Measurements from ENCODE around the gene TFDP2. TPM values are rescaled to one million over a fixed set of nuclear protein-coding genes. Genes with fewer than 3 reads are reported as not detected.
A peak's percentile ranks its signal among the peaks of the same experiment; 100 is the strongest.

Gene TFDP2
- total RNA-seq, 2 donors from 2014 or later, result 62.7 to 76.4 TPM

- Histone ChIP-seq H3K4me1 (ENCODE audit: control insufficient read depth, insufficient read depth, low read length) (no peaks in the 10 kb centered on the region), H3K9me3 (ENCODE audit: control insufficient read depth, low read length) (no peaks in the 10 kb centered on the region), H3K36me3 (ENCODE audit: control insufficient read depth, insufficient read depth, low read length) (no peaks in the 10 kb centered on the region), H3K27me3 (ENCODE audit: control insufficient read depth, insufficient read depth, low read length, poor library complexity, severe bottlenecking) (no peaks in the 10 kb centered on the region), H3K9ac (ENCODE audit: extremely low read depth, low read length, poor library complexity, severe bottlenecking) (no peak overlapping the region), H3K4me3 (ENCODE audit: low read length) (no peak overlapping the region), H3K27ac (ENCODE audit: low read depth, low read length) (peak overlapping the region; percentile 77)
- no peak for DNase-seq
- Mint-ChIP-seq H3K27ac (no peak overlapping the region), H3K9me3 (peaks cover 2% of the 10 kb centered on the region), H3K4me3 (no peak overlapping the region), H3K36me3 (ENCODE audit: low read depth) (no peaks in the 10 kb centered on the region), H3K4me1 (no peaks in the 10 kb centered on the region), H3K27me3 (ENCODE audit: insufficient read depth) (no peaks in the 10 kb centered on the region)
- 43 to 47% methylated on average over 2 of the region's 2 CpGs for WGBS, 2 experiments (ENCODE audit: insufficient coverage in 1 of 2, insufficient read length in 1 of 2)
- TF ChIP-seq CTCF (conservative IDR thresholded peaks at IDR 0.05), result no peak
Observed at GRCh38 chr3:142106548-142106947, 42.8 kb downstream of the TFDP2 start.

- TF ChIP-seq CTCF (conservative IDR thresholded peaks at IDR 0.05), result no peak
- no peak for DNase-seq
- H3K4me3 Mint-ChIP-seq, result no peak overlapping the region
- Histone ChIP-seq H3K9me3 (ENCODE audit: control insufficient read depth, low read length) (no peaks in the 10 kb centered on the region), H3K4me1 (ENCODE audit: control insufficient read depth, insufficient read depth, low read length) (no peaks in the 10 kb centered on the region), H3K4me3 (ENCODE audit: low read length) (no peak overlapping the region), H3K27ac (ENCODE audit: low read depth, low read length) (no peak overlapping the region), H3K9ac (ENCODE audit: extremely low read depth, low read length, poor library complexity, severe bottlenecking) (no peak overlapping the region), H3K27me3 (ENCODE audit: control insufficient read depth, insufficient read depth, low read length, poor library complexity, severe bottlenecking) (no peaks in the 10 kb centered on the region), H3K36me3 (ENCODE audit: control insufficient read depth, insufficient read depth, low read length) (no peaks in the 10 kb centered on the region)
- H3K36me3 Mint-ChIP-seq (ENCODE audit: low read depth), result no peaks in the 10 kb centered on the region
- H3K4me1 Mint-ChIP-seq, result no peaks in the 10 kb centered on the region
- WGBS, 2 experiments (ENCODE audit: insufficient coverage in 1 of 2, insufficient read length in 1 of 2), result 89% methylated on average over 1 of the region's 1 CpG; no CpG with 5 or more reads in 1 of the 2 experiments
- no peak overlapping the region for H3K27ac Mint-ChIP-seq
- H3K27me3 Mint-ChIP-seq (ENCODE audit: insufficient read depth), result no peaks in the 10 kb centered on the region
- H3K9me3 Mint-ChIP-seq, result no peaks in the 10 kb centered on the region
Observed at GRCh38 chr3:142105991-142106390, 43.4 kb downstream of the TFDP2 start.

- H3K4me1 ChIP-seq (ENCODE audit: control insufficient read depth, insufficient read depth, low read length), result no peaks in the 10 kb centered on the region
- WGBS, 2 experiments (ENCODE audit: insufficient coverage in 1 of 2, insufficient read length in 1 of 2), result 93 to 96% methylated on average over 2 of the region's 3 CpGs
- Mint-ChIP-seq H3K4me1 (no peaks in the 10 kb centered on the region), H3K27me3 (ENCODE audit: insufficient read depth) (no peaks in the 10 kb centered on the region), H3K27ac (no peak overlapping the region), H3K9me3 (no peaks in the 10 kb centered on the region), H3K36me3 (ENCODE audit: low read depth) (no peaks in the 10 kb centered on the region), H3K4me3 (no peak overlapping the region)
- no peaks in the 10 kb centered on the region for H3K36me3 ChIP-seq (ENCODE audit: control insufficient read depth, insufficient read depth, low read length)
- no peaks in the 10 kb centered on the region for H3K9me3 ChIP-seq (ENCODE audit: control insufficient read depth, low read length)
- no peak overlapping the region for H3K4me3 ChIP-seq (ENCODE audit: low read length)
- no peak overlapping the region for H3K27ac ChIP-seq (ENCODE audit: low read depth, low read length)
- H3K27me3 ChIP-seq (ENCODE audit: control insufficient read depth, insufficient read depth, low read length, poor library complexity, severe bottlenecking), result no peaks in the 10 kb centered on the region
- no peak overlapping the region for H3K9ac ChIP-seq (ENCODE audit: extremely low read depth, low read length, poor library complexity, severe bottlenecking)
- TF ChIP-seq CTCF (conservative IDR thresholded peaks at IDR 0.05), result no peak
- no peak for DNase-seq
Observed at GRCh38 chr3:142104763-142105162, 44.6 kb downstream of the TFDP2 start.

Data from endodermal cell (in vitro differentiated cells).